Stimulated activated CD4-positive, alpha-beta T cell treated with anti-CD3 and anti-CD28 coated beads, Interleukin-15, amount 100 ng/mL, for 48 hours (primary cell): Measurements from ENCODE around the gene ITPRIP.

Experiments
- DNase-seq, 2 donors: peaks; one replicate each; pipeline ENCODE4 v3.0.0-alpha.2; 2020; ENCODE audit warnings: low read depth in 2 of 2

Gene ITPRIP, protein sequence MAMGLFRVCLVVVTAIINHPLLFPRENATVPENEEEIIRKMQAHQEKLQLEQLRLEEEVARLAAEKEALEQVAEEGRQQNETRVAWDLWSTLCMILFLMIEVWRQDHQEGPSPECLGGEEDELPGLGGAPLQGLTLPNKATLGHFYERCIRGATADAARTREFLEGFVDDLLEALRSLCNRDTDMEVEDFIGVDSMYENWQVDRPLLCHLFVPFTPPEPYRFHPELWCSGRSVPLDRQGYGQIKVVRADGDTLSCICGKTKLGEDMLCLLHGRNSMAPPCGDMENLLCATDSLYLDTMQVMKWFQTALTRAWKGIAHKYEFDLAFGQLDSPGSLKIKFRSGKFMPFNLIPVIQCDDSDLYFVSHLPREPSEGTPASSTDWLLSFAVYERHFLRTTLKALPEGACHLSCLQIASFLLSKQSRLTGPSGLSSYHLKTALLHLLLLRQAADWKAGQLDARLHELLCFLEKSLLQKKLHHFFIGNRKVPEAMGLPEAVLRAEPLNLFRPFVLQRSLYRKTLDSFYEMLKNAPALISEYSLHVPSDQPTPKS

GRCh38 chr10:104337985-104338735 is at the start of gene ITPRIP:
Gene ITPRIP, minus strand, starts transcription at chr10:104338465. Its CDS starts 22,414 bp downstream, at chr10:104316051.
- peak; percentile 56 to 58 for DNase-seq

- no peak for DNase-seq
Observed at GRCh38 chr10:104387130-104387888, 49.0 kb upstream of the ITPRIP start.

DNA sequence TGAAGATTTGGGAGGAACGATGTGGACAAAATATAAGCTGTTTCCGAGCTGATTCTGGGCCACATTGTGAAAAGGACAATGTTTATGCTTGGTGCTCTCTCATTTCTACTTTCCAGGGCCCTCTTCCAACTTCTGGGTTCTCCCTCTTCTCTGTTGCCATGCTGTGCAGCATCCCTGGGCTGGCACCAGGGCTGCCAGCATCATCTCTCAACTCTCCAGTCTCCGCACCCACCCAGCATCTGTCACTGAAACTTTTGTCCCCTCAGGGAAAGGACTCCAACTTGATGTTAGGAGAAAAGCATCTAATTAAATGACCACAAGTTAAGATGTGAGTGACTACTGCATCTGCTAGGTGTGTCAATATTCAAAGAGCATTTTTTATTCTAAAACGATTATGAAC is 42.1 kb upstream of the ITPRIP start:
- no peak for DNase-seq

GRCh38 chr10:104376784-104377300 is 38.6 kb upstream of the ITPRIP start:
- DNase-seq: no peak

DNA sequence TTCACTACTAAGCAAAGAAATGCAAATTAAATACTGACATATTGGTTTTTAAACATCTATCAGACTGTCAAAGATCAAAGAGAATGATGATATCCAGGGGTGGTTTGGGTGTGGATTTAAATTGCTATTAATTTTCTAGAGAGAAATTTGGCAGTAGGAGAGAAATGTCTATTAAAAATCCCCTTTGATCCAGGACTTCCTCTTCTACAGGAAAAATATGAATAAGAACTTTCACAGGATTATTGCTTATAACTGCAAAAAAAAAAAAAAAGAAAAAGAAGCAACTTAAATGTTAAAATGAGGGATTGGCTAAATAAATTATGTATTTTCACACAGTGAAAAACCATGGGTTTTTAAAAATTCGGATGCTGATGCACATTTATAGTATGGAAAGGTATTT is 36.3 kb upstream of the ITPRIP start:
- DNase-seq: no peak

- DNase-seq: no peak
Observed at GRCh38 chr10:104371753-104372152, 33.5 kb upstream of the ITPRIP start.

- DNase-seq: no peak
Observed at GRCh38 chr10:104368381-104368780, 30.1 kb upstream of the ITPRIP start.

GRCh38 chr10:104367904-104368303 is 29.6 kb upstream of the ITPRIP start:
- no peak for DNase-seq

GRCh38 chr10:104359811-104360210 is 21.5 kb upstream of the ITPRIP start:
- DNase-seq: no peak

DNA sequence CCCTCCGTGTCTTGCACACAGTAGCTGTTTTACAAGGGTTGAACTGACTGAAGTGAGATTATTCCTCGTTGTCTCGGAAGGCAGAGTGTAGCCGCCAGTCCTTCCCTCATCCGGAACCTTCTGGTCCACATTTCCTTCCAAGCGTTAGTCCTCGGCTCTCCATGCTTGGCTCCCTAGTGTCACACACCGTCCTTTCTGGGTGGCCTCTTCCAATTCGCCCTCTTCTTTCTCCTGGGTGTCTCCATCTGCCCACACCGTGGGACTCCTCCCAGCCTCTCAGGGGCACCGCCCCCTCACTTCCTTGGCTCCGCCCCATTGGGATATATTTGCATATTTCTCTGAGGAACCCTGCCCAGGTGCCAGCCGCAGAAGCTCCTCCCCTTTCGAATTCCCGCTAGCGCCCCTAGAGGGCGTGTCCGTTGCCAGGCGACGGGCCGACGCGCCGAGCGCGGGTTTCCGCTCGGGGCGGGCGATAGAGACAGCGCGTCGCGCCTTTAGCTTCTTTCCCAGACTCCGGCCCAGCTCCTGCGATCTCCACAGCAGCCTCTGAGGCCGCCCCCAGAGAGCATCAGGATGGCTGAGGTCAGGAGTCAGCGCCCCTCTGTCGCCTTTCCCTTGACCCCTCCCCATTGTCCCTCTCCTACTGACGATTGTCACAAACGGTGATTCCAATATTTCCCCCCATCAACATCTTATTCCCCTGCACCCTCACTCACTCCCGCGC is 15.2 kb upstream of the ITPRIP start, which contains the start of gene CFAP58:
Gene CFAP58, plus strand, starts transcription at position 509 of the 724 bp plus-strand sequence. Its CDS starts 65 bp downstream, at position 574.
- DNase-seq: peak; percentile 77 to 87

- no peak for DNase-seq
Observed at GRCh38 chr10:104351919-104352318, 13.7 kb upstream of the ITPRIP start.

- no peak for DNase-seq
Observed at GRCh38 chr10:104351061-104351702, 12.9 kb upstream of the ITPRIP start.

DNA sequence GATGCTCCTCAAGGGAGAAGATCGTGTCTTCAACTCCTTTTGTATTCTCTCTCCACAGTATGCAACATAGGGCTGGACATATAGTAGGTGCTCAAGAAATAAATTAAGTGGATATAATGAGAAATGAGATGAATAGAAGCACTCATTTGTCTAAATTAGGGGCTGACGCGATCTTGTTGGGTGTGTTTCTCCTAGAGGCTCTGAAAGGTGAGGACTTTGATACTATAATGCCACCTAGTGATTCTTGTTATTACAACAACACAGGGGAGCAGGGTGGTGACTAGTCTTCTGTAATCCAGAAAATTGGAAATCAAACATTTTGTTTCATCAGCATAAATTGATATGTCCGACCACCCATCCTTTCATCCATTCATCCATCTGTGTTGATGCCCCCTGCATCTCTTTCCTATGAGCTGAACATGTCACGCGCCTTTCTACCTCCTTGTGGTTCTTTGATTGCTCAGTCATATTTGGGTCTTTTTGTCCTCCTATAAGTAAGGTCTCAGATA is 11.9 kb upstream of the ITPRIP start:
- no peak for DNase-seq

- no peak for DNase-seq
Observed at GRCh38 chr10:104349623-104350126, 11.4 kb upstream of the ITPRIP start.

DNA sequence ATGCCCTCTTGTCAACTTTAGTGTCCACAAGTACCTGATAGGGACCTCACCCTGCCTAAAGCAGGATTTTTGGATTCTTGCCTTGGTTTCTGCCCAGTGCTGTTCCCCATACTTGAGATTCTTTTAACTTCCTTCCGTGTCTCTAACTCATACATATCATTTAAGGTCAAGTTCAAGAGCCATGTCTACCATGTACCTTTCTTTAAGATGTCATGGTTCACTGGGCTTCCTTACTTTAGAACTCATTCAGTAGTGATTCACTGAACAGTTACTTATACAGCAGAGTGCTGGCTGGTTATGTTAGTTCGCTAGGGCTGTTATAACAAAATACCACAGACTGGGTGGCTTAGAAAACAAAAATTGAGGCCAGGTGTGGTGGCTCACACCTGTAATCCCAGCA is 10.3 kb upstream of the ITPRIP start:
- DNase-seq: no peak

DNA sequence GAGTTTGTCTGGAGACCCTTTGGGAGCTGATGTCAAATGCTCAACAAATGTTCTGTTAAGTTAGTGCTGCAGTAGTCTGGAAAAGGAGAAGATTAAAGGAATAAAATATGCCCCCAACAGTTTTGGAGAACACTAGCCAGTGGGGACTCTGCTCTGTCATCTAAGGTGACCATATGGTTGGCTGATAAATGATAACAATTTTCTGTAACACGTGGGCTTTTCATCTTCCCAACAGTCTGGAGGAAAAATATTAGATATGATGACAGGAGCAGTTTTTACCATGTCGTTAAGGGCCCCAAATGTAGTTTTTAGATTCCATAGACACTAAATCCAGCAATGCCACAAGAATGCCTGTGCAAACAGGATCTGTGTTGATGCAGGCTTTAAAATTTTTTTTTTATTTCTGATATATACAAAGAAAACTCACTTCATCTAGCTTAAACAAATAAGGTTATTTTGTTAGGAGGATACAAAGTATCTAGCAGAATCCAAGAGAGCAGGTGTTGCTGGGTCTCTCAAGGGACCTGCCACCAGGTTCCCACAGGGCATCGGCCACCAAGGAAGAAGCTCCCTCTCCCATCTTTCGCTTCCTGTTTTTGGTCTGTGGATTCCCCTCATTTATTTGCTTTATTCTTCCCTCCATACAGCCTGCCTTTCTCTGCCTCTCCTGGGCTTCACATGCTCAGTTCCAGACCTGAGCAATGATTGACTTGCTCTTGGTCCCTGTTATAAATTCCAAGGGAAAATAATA is 9.2 kb upstream of the ITPRIP start:
- no peak for DNase-seq

DNA sequence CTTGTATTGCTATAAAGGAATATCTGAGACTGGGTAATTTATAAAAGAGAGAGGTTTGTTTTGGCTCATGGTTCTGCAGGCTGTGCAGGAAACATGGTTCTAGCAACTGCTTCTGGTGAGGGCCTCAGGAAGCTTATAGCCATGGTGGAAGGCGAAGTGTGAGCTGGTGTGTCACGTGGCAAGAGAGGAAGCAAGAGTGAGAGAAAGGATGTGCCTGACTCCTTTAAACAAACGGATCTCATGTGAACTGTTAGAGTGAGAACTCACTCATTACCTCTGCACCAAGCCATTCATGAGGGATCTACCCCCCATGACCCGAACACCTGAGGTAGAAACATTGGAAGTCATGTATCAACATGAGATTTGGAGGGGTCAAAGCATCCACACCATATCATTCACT is 7.7 kb upstream of the ITPRIP start:
- no peak for DNase-seq

DNA sequence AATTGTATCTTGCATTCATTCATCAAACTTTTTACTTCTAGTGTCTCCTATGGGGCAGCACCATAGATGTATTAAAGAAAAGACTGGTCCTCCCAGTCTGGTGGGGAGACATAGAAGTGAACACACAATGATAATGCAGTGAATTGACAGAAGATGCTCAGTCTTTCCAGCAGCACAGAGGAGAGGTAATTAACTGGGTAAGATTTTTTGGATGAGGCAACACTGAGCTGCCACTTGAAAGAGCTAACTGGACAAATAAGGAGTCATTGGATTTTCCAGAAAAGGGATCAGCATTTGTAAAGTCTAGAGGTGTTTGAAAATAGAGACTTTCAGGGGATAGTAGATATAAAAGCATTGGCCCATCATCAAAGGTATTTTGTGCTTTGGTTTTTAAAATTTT is 7.2 kb upstream of the ITPRIP start:
- DNase-seq: no peak

DNA sequence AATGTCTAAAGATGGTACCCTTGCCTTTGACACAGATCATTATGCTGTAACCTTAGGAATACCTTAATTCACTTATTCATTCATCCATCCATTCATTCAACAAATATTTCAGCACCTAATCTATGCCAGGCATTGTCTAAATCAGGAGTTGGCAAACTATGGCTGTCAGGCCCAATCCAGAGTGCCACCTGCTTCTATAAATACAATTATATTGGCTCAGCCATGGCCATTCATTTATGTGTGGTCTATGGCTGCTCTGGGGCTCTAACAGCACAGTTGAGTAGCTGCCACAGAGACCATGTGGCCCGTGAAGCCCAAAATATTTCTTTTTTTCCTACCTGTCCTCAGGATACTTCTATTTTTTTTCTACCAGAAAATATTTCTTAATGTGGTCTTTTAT is 6.0 kb upstream of the ITPRIP start:
- DNase-seq: no peak
